T-helper 1 cell treated with Interleukin-12 subunit alpha and Interleukin-12 subunit beta and Interleukin-4 antibody, amounts not matched to agents 30 μg/mL and 1 μg/mL, for 36 hours (primary cell): ENCODE data around the gene PSAP.
"Not testable (repeated sequence)": the region's sequence is repeated elsewhere in the genome, so short reads cannot be mapped to it uniquely, and the experiment has no call there.

Experiments used
- H3K27ac Mint-ChIP-seq: one replicate; pipeline ENCODE4 v1.8.0; 2021; ENCODE audit warnings: mild to moderate bottlenecking, mixed read lengths
- H3K27me3 Mint-ChIP-seq: one replicate; pipeline ENCODE4 v1.8.0; 2021; ENCODE audit warnings: low read depth, mixed read lengths
- H3K36me3 Mint-ChIP-seq: one replicate; pipeline ENCODE4 v1.8.0; 2021; ENCODE audit warnings: low read depth, mixed read lengths
- H3K4me1 Mint-ChIP-seq: one replicate; pipeline ENCODE4 v1.8.0; 2021; ENCODE audit warnings: low read depth, mixed read lengths
- H3K4me3 Mint-ChIP-seq: one replicate; pipeline ENCODE4 v1.8.0; 2021; ENCODE audit warnings: mild to moderate bottlenecking, moderate library complexity, mixed read lengths
- H3K9me3 Mint-ChIP-seq: one replicate; pipeline ENCODE4 v1.8.0; 2021; ENCODE audit warnings: mixed read lengths

The PSAP gene

GRCh38 chr10:71857934-71858890 lies 7.2 kb upstream of the PSAP start:
- H3K27ac Mint-ChIP-seq, result no peak overlapping the region
- no peaks in the 10 kb centered on the region for H3K9me3 Mint-ChIP-seq
- peaks cover 6% of the 10 kb centered on the region for H3K27me3 Mint-ChIP-seq
- H3K4me3 Mint-ChIP-seq, result no peak overlapping the region
- peaks cover 2% of the 10 kb centered on the region for H3K4me1 Mint-ChIP-seq
- no peaks in the 10 kb centered on the region for H3K36me3 Mint-ChIP-seq

- no peaks in the 10 kb centered on the region for H3K36me3 Mint-ChIP-seq
- peaks cover 2% of the 10 kb centered on the region for H3K4me1 Mint-ChIP-seq
- H3K27ac Mint-ChIP-seq, result no peak overlapping the region
- no peaks in the 10 kb centered on the region for H3K9me3 Mint-ChIP-seq
- H3K27me3 Mint-ChIP-seq, result peaks cover 6% of the 10 kb centered on the region
- H3K4me3 Mint-ChIP-seq, result no peak overlapping the region
Observed at GRCh38 chr10:71856619-71857018, 5.6 kb upstream of the PSAP start.

- Mint-ChIP-seq H3K9me3 (no peaks in the 10 kb centered on the region), H3K27me3 (peaks cover 6% of the 10 kb centered on the region), H3K4me1 (peaks cover 12% of the 10 kb centered on the region), H3K4me3 (no peak overlapping the region), H3K36me3 (peaks cover 6% of the 10 kb centered on the region), H3K27ac (no peak overlapping the region)
Observed at GRCh38 chr10:71854031-71854430, 3.0 kb upstream of the PSAP start.

DNA sequence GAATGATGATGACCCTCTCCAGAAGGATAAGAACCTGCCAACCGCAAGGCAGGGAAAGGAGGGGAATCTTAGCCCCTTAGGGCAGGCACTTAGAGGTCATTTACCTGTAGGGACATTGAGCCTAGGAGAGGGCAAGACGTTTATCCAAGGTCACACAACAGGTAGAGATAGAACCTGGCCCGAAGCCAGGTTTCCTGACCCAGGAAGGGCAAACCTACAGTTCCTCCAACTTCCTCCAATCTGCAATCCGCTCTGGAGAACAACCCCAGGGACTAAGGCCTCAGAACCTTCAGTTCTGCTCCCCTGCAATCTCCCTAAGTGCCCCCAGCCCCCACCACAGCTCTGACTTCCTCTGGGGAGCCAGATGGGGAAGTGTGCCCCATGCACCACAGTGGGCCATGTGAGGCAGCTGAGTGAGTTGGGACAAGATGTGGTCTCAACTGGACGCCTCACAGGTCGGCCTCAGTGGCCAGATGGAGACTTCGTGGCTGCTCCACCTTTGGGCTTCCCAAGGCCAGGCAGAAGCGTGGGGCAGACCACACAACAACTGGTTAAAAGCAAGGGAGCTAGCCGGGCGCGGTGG lies 1.4 kb upstream of the PSAP start:
- H3K27me3 Mint-ChIP-seq, result peaks cover 6% of the 10 kb centered on the region
- peaks cover 27% of the 10 kb centered on the region for H3K4me1 Mint-ChIP-seq
- H3K4me3 Mint-ChIP-seq, result no peak overlapping the region
- H3K9me3 Mint-ChIP-seq, result no peaks in the 10 kb centered on the region
- H3K36me3 Mint-ChIP-seq, result peaks cover 8% of the 10 kb centered on the region
- H3K27ac Mint-ChIP-seq, result no peak overlapping the region

DNA sequence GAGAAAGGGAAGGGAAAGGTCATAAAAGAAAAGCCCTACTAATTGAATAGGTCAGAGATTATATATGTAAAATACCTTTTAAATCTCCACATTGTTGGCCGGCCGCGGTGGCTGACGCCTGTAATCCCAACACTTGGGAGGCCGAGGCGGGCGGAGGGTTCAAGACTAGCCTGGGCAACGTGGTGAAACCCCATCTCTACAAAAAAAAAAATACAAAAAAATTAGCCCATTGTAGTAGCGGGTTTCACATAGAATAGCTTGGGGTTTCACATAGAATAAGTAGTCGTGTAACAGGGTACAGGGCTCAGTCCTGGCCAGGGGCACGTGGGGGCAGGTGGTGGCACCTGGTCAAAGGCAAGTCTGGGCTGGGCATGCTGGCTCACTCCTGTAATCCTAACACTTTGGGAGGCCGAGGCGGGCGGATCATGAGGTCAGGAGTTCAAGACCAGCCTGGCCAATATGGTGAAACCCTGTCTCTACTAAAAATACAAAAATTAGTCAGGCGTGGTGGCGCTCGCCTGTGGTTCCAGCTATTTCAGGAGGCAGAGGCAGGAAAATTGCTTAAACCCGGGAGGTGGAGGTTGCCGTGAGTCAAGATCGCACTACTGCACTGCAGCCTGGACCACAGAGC lies 529 bp upstream of the PSAP start:
- Mint-ChIP-seq H3K36me3 (peaks cover 10% of the 10 kb centered on the region), H3K4me3 (peak overlapping the region; percentile 92), H3K27ac (peak overlapping the region; percentile 64), H3K4me1 (peaks cover 27% of the 10 kb centered on the region)
- H3K27me3 Mint-ChIP-seq, H3K9me3 Mint-ChIP-seq: not testable (repeated sequence)

GRCh38 chr10:71850021-71850742 lies 869 bp downstream of the PSAP start:
- Mint-ChIP-seq H3K4me3 (peak overlapping the region; percentile 92), H3K27ac (peak overlapping the region; percentile 61), H3K4me1 (peaks cover 28% of the 10 kb centered on the region), H3K27me3 (no peaks in the 10 kb centered on the region), H3K36me3 (peaks cover 10% of the 10 kb centered on the region), H3K9me3 (no peaks in the 10 kb centered on the region)

GRCh38 chr10:71849461-71849908 lies 1.6 kb downstream of the PSAP start:
- H3K36me3 Mint-ChIP-seq, result peaks cover 10% of the 10 kb centered on the region
- H3K4me3 Mint-ChIP-seq, result no peak overlapping the region
- no peaks in the 10 kb centered on the region for H3K27me3 Mint-ChIP-seq
- no peaks in the 10 kb centered on the region for H3K9me3 Mint-ChIP-seq
- H3K27ac Mint-ChIP-seq, result no peak overlapping the region
- peaks cover 32% of the 10 kb centered on the region for H3K4me1 Mint-ChIP-seq

- H3K36me3 Mint-ChIP-seq, result peaks cover 10% of the 10 kb centered on the region
- no peak overlapping the region for H3K4me3 Mint-ChIP-seq
- H3K9me3 Mint-ChIP-seq, result no peaks in the 10 kb centered on the region
- H3K27ac Mint-ChIP-seq, result no peak overlapping the region
- H3K27me3 Mint-ChIP-seq, result no peaks in the 10 kb centered on the region
- peaks cover 33% of the 10 kb centered on the region for H3K4me1 Mint-ChIP-seq
Observed at GRCh38 chr10:71848325-71849275, 2.5 kb downstream of the PSAP start.

DNA sequence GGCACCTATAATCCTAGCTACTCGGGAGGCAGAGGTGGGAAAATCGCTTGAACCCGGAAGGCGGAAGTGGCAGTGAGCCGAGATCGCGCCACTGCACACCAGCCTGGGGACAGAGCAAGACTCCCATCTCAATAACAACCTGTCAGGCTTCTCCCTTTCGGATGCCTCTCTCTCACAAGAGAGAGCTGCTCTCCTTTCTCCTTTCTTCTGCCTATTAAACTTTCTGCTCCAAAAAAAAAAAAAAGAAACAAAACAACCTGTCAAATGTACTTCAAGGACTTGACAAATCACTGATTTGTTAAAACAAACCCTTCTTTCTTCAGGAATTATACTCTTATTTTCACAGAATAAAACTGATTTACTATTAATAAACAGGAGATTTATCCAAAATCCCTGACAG lies 3.6 kb downstream of the PSAP start:
- Mint-ChIP-seq H3K27me3 (no peaks in the 10 kb centered on the region), H3K9me3 (no peaks in the 10 kb centered on the region), H3K36me3 (peaks cover 10% of the 10 kb centered on the region), H3K4me3 (no peak overlapping the region), H3K4me1 (peaks cover 40% of the 10 kb centered on the region), H3K27ac (no peak overlapping the region)

GRCh38 chr10:71846816-71847215 lies 4.2 kb downstream of the PSAP start:
- peaks cover 10% of the 10 kb centered on the region for H3K36me3 Mint-ChIP-seq
- no peak overlapping the region for H3K4me3 Mint-ChIP-seq

DNA sequence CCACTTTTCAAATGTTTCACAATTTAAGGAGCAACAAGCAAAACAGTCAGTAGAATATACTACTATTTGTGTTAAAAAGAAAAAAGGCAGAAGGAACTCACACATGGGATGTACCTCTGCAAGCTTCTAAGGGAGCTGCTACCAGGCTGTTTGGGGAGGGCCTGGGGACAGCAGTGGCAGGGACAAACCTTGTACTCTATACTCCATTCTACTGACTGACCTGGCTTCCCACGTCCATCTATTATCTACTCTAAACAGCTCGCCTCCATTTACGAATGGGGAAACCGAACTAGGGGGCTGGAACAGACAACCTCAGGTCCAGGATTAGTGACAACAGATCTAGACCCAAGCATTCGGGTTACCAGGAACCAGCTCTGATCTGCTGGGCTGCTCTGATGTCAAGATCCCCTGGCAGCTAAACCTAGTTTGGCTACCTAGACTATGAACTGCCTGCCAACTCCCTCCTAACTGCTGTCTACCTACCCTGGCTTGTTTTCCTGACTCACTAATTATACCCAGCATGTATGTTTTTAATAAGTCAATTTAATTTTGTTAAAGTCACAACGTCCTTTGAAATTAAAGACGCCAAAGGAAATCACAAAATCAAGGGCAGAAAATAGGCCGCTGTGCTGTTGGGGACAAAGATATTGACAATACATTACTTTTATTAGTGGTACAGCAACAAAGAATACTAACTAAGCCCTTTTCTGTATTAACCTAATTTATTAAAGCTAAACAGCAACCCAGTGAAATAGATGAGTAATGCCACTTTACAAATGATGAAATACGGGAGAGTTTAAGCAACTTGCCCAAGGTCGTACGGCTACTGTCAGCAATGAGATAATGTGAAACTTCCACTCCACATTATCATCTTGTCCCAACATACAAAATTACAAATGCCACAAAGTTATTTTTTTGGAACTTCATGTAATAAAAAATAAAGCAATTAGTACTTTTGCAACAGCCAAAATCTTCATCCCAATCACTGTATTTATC lies 5.3 kb downstream of the PSAP start:
- peaks cover 37% of the 10 kb centered on the region for H3K4me1 Mint-ChIP-seq
- H3K36me3 Mint-ChIP-seq, result peaks cover 10% of the 10 kb centered on the region
- H3K27ac Mint-ChIP-seq, result no peak overlapping the region
- no peak overlapping the region for H3K4me3 Mint-ChIP-seq
- no peaks in the 10 kb centered on the region for H3K9me3 Mint-ChIP-seq
- no peaks in the 10 kb centered on the region for H3K27me3 Mint-ChIP-seq

More at GRCh38 chr10:71846816-71847215, 4.2 kb downstream of the PSAP start:
- H3K9me3 Mint-ChIP-seq, result no peaks in the 10 kb centered on the region
- no peaks in the 10 kb centered on the region for H3K27me3 Mint-ChIP-seq
- H3K4me1 Mint-ChIP-seq, result peaks cover 40% of the 10 kb centered on the region
- H3K27ac Mint-ChIP-seq, result no peak overlapping the region

- H3K4me3 Mint-ChIP-seq, result no peak overlapping the region
- H3K4me1 Mint-ChIP-seq, result peaks cover 30% of the 10 kb centered on the region
- H3K27ac Mint-ChIP-seq, result no peak overlapping the region
- no peaks in the 10 kb centered on the region for H3K27me3 Mint-ChIP-seq
- peaks cover 4% of the 10 kb centered on the region for H3K36me3 Mint-ChIP-seq
- H3K9me3 Mint-ChIP-seq, result no peaks in the 10 kb centered on the region
Observed at GRCh38 chr10:71844695-71845094, 6.4 kb downstream of the PSAP start.
